ENCODE data around the gene SPSB3.

Gene SPSB3

GRCh38 chr16:1785846-1786170 is 3.4 kb upstream of the SPSB3 start:
- ChIA-PET CTCF (no interaction called here), POLR2A (no interaction called here)
- TF ChIP-seq ZNF791 (tag by site-specific recombination; IDR thresholded peaks at IDR 0.05), result no peak
- no peak for TF ChIP-seq SP7 (tag by site-specific recombination; IDR thresholded peaks at IDR 0.05)
- no peak for TF ChIP-seq ZNF311 (tag by site-specific recombination; IDR thresholded peaks at IDR 0.05; ENCODE audit: borderline replicate concordance)
- TF ChIP-seq ZNF600 (tag by site-specific recombination; IDR thresholded peaks at IDR 0.05), result peak; percentile 23; the same call in 1 of the 2 replicates
- H3K36me3 ChIP-seq (ENCODE audit: control insufficient read depth in 2 of 2, insufficient read depth in 1 of 2, low read length in 2 of 2), result peaks cover 12 to 58% of the 10 kb centered on the region in 2 experiments; a peak in 2 of 3 replicates
- peaks cover 6% of the 10 kb centered on the region for H3K4me1 ChIP-seq (ENCODE audit: control insufficient read depth, insufficient read depth, low read length)
- no peaks in the 10 kb centered on the region for H3K9me3 ChIP-seq (ENCODE audit: control insufficient read depth, insufficient read depth, low read depth, low read length)
- H3K27ac ChIP-seq (ENCODE audit: extremely low read depth, low read depth, low read length), result no peak overlapping the region
- no peak overlapping the region for H3K4me3 ChIP-seq (ENCODE audit: low read depth, low read length)

DNA sequence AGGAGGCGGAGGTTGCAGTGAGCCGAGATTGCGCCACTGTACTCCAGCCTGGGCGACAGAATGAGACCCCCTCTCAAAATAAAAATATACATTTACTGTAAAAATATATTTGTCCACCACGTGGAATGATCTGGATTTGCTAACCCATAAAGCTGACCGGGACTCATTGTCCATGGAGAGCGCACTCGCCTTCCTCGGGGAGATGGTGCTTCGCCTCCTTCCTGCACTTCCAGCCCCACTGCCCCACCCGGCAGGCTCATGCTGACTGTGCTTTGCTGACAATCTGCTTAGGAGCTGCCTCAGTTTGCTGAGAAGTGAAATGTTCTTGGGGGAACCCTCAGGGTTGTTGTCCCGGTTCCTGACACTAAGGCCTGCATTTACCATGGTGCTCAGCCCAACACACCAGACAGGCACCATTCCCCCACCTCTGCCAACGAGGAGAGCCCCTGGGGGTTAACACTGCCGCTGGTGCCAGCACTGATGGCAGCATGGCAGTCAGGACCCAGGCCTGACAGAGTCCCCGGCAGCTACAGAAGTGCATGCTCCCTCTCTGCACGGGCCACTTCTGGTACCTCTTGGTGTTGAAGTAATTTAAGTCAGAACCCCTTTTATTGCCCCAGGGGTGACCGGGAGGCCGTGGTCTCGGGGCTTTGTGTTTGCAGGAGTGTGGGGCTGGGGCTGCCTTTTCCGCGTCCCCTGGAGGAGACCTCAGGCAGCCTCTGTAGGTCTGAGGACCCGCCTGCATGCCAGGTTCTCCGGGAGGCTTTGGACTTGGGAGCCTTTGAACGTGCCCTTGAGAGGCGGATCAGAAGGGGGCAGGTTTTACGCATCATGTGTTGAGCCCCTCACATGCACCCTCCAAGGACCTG is 2.8 kb upstream of the SPSB3 start:
- Histone ChIP-seq H3K27ac (ENCODE audit: extremely low read depth, low read depth, low read length) (no peak overlapping the region), H3K9me3 (ENCODE audit: control insufficient read depth, insufficient read depth, low read depth, low read length) (no peaks in the 10 kb centered on the region), H3K4me1 (ENCODE audit: control insufficient read depth, insufficient read depth, low read length) (peaks cover 6% of the 10 kb centered on the region), H3K36me3 (ENCODE audit: control insufficient read depth in 2 of 2, insufficient read depth in 1 of 2, low read length in 2 of 2) (peaks cover 15 to 61% of the 10 kb centered on the region in 2 experiments; a peak in 2 of 3 replicates), H3K4me3 (ENCODE audit: low read depth, low read length) (no peak overlapping the region)
- POLR2A ChIA-PET, result no interaction called here
- CTCF ChIA-PET, result interaction anchor here (0.6 kb wide), 1 partner anchor 11 kb away, joined by 3 read pairs; no protein-coding TSS in a partner anchor
- TF ChIP-seq ZNF266 (tag by site-specific recombination; IDR thresholded peaks at IDR 0.05; ENCODE audit: low read depth), result no peak
- no peak for TF ChIP-seq SCRT2 (tag by site-specific recombination; IDR thresholded peaks at IDR 0.05)
- no peak for TF ChIP-seq TCF7L2 (IDR thresholded peaks at IDR 0.05; ENCODE audit: borderline replicate concordance, low read depth, low read length)
- TF ChIP-seq ZFP3 (tag by site-specific recombination; IDR thresholded peaks at IDR 0.05; ENCODE audit: low read depth), result no peak
- TF ChIP-seq ZNF621 (tag by site-specific recombination; IDR thresholded peaks at IDR 0.05), result no peak
- no peak for TF ChIP-seq ZNF521 (tag by site-specific recombination; IDR thresholded peaks at IDR 0.05)
- TF ChIP-seq ZNF112 (tag by site-specific recombination; IDR thresholded peaks at IDR 0.05), result no peak
- no peak for TF ChIP-seq RBAK (tag by site-specific recombination; IDR thresholded peaks at IDR 0.05)
- TF ChIP-seq, protein P1, sequence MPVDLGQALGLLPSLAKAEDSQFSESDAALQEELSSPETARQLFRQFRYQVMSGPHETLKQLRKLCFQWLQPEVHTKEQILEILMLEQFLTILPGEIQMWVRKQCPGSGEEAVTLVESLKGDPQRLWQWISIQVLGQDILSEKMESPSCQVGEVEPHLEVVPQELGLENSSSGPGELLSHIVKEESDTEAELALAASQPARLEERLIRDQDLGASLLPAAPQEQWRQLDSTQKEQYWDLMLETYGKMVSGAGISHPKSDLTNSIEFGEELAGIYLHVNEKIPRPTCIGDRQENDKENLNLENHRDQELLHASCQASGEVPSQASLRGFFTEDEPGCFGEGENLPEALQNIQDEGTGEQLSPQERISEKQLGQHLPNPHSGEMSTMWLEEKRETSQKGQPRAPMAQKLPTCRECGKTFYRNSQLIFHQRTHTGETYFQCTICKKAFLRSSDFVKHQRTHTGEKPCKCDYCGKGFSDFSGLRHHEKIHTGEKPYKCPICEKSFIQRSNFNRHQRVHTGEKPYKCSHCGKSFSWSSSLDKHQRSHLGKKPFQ (tag by site-specific recombination; IDR thresholded peaks at IDR 0.05), result no peak
- no peak for TF ChIP-seq ZNF19 (tag by site-specific recombination; IDR thresholded peaks at IDR 0.05; ENCODE audit: low read depth)
- TF ChIP-seq ZNF596 (tag by site-specific recombination; IDR thresholded peaks at IDR 0.05), result no peak
- no peak for TF ChIP-seq ZNF114 (tag by site-specific recombination; IDR thresholded peaks at IDR 0.05)
- no peak for TF ChIP-seq ZNF600 (tag by site-specific recombination; IDR thresholded peaks at IDR 0.05)
- TF ChIP-seq ELK4 (IDR thresholded peaks at IDR 0.05; ENCODE audit: borderline replicate concordance, low read depth, low read length), result no peak
- no peak for TF ChIP-seq ZNF174 (tag by site-specific recombination; IDR thresholded peaks at IDR 0.05)
- TF ChIP-seq ZNF610 (tag by site-specific recombination; IDR thresholded peaks at IDR 0.05; ENCODE audit: borderline replicate concordance), result no peak
- TF ChIP-seq ZNF280C (tag by site-specific recombination; IDR thresholded peaks at IDR 0.05), result no peak
- TF ChIP-seq ZNF138 (tag by site-specific recombination; IDR thresholded peaks at IDR 0.05; ENCODE audit: borderline replicate concordance), result no peak
- TF ChIP-seq ZBTB49 (tag by site-specific recombination; IDR thresholded peaks at IDR 0.05; ENCODE audit: low read depth), result no peak
